Brain pericyte (primary cell): ENCODE measurements around the gene PALLD.

ENCODE experiments used
- DNase-seq: peaks from one replicate; pipeline ENCODE4 v3.0.0-alpha.2; 2012; ENCODE audit warnings: low read depth, low spot score

The PALLD gene

DNA sequence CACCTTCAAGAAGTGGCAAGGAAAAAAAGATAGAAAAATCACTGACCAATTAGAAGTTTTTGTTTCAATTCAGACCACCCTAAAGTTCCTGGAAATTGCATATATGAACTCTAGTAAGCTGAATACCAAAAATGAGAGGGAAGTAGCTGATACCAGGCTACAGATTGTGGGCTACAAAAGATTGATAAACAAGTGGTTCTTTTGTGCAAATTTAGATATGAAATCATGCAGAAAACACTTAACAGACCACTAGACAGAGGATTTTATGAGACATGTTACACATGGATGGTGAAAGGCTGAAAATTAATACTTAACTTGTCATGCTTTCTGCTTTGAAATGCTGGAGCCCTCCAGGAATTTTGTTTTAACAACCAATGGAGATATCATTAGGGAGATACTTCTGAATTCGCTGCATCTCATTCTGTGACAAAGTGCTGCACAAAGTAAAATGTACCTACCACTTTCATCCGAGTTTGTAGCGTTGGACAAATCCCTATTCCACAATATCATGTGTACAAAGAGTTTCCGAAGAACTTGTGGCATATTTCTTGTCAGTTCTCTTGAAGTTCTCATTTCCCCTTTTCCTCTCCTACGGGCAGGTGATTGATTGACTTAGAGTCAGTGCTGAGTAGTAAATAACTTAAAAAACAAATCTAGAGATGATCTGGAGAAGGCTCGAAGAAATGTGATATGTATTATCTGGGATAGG is 235.0 kb downstream of the PALLD start:
- no peak for DNase-seq

- no peak for DNase-seq
Measured at GRCh38 chr4:168732714-168733113, 235.9 kb downstream of the PALLD start.

DNA sequence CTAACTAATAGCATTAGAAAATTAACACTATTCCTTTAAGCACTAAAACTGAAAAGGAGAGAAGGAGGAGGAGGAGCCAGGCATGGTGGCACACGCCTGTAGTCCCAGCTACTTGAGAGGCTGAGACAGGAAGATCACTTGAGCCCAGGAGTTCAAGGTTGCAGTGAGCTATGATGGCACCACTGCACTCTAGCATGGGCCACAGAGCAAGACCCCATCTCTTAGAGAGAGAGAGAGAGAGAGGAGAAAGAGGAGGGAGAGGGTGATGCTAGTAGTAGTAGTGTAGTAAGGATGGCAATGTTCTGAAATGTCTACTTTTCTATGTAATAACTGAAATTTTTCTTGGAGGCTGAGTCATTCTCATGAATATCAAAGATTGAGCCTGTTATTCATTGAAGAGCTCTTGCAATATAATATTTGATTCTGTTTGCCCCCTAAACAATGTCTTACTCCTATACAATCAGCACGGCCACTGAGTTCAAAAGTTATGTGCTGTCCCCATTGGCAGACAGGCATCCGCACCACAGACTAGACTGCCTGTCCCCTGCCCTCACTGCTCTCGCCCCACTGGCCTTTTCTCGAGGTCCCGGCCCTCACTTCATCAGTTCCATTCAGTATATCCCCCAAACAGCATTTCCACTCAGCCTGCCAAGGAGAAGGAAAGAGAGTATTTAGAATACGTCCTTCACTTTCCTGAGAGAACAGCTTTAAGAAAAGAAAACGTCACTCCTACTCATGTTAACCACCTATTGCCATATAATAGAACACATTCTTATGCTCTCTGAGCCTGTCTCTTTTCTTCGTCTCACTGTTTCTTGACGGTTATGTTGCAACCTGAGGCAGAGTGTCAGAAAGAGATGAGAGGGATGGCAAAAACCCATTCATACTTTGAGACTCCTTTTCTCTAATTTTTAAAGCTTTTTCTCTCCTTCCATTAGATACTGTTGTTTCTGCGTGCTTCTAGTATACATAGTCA is 238.1 kb downstream of the PALLD start:
- DNase-seq = no peak

DNA sequence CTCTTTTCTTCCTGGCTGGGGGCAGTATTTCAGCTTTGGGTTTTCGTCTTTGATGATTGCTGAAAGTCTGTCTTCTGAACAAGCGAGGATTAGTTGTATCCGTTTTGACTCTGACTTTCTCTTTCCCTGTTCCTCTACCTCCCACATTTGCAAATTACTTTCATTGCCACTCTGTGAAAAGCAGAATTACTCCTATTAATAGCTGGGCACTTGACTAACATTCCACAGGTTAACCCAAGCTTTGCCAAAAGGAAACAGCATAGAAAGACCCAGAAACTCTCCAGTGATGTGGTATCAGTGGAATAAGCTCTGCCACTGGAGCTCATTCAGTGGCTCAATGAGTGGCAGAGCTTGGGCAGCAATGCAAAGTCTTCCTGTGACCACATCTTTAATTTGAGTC is 238.9 kb downstream of the PALLD start:
- no peak for DNase-seq

- DNase-seq = no peak
Measured at GRCh38 chr4:168736860-168737805, 240.3 kb downstream of the PALLD start.

DNA sequence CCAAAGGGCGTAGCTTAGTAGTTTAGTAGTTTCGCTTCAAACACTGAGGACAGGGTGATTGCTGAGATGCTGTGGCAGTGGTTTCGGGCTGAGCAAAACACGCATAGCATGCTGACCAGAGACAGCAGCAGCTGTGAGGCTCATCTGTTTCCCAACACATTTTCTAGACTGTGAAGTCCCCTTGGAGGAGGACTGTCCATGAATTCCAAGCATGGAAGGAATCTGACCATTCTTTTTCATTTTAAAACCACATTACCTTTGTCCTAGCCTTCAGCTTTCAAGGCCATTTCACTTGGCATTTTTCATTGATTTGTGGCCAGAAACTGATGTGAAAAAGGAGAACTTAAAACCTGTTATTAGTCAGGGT is 240.9 kb downstream of the PALLD start:
- DNase-seq = no peak

DNA sequence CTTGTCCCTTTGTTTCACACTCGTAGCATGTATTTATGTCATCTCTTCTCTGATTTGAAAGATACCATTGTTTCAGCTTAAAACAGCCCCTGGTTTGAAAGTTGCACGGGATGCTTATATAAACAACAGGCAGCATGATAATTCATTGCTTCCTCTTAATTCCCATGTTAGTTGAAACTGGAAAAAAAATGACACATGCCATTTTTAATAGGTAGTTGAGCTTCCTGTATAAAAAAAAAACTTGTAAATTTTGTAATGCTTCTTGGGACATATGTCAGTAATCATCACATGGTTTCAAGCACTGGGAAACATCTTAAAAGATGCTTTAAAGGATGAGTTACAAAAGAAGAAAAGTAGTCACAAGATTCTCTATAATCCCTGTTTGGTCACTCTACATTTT is 243.0 kb downstream of the PALLD start:
- no peak for DNase-seq

GRCh38 chr4:168740691-168741090 is 243.8 kb downstream of the PALLD start:
- DNase-seq = no peak

DNA sequence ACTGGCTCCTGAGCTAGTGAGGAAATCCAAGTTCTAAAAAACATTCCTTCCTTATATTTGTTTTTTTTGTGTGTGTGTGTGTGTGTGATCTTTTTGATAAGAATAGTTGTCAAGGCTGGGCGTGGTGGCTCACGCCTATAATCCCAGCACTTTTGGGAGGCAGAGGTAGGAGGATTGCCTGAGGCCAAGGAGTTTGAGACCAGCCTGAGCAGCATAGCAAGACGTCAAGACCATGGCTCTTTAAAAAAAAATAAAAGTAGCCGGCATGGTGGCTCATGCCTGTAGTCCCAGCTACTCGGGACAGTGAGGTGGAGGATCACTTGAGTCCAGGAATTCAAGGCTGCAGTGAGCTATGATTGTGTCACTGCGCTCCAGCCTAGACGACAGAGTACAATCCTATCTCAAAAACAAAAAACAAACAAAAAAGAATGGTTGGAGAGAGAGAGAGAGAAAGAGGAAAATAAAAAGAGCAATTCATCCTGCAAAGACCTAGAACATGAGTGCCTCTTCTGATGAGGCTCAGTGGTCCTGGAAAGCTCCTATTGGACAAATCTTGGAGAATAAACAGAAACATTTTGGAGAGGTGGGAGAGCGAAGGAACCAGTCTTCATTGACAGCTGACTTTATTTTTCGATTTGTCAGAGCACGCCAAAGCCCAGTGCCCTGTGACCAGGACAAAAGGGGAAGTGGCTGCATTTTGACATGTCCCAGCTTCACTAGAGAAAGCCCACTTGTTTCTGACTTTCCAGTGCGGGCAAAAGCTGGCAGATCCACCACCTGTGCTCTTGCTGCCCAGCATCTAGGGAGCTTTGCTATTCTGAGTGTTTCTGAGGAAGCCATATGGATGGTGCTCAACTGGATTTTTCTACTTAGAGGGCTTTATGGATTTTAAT is 244.7 kb downstream of the PALLD start:
- no peak for DNase-seq

- DNase-seq = no peak
Measured at GRCh38 chr4:168743131-168743530, 246.3 kb downstream of the PALLD start.

GRCh38 chr4:168743601-168744000 is 246.7 kb downstream of the PALLD start:
- DNase-seq = peak; percentile 61

DNA sequence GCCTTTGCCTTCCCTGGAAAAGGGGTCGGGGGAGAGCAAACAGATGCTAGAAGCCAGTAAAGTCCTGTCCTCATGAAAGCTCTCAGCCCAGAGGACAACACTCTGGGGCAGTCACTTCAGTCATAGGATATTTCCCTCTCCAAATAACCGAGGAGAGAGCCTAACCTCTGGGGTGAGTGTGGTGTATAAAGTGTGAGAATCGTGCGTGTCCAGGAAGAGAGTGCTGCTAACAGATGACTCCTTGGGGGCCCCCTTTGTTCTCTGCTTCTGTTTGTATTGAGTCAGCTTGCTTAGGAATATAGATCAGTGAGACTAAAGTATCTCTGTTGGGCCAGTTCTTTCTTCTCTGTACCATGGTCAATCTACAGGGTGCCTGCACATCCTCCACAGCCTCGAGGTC is 247.2 kb downstream of the PALLD start:
- peak; percentile 64 for DNase-seq

GRCh38 chr4:168748807-168749206 is 252.0 kb downstream of the PALLD start:
- no peak for DNase-seq

GRCh38 chr4:168751263-168752225 is 254.7 kb downstream of the PALLD start:
- no peak for DNase-seq

- no peak for DNase-seq
Measured at GRCh38 chr4:168755598-168756477, 259.0 kb downstream of the PALLD start.

DNA sequence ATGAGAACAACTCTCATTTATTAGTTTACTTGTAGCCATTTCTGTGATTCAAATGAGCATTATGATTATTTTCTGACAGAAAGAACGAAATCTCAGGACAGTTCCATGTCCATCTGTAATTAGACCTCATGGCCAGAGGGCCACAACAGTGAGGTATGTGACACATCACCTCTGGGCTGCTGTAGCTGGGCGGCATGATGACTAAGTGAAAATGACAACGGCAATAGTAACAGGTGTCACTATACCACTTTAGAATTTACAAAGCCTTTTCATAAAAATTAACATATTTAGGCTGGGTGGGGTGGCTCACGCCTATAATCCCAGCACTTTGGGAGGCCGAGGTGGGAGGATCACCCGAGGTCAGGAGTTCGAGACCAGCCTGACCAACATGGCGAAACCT is 260.6 kb downstream of the PALLD start:
- no peak for DNase-seq

DNA sequence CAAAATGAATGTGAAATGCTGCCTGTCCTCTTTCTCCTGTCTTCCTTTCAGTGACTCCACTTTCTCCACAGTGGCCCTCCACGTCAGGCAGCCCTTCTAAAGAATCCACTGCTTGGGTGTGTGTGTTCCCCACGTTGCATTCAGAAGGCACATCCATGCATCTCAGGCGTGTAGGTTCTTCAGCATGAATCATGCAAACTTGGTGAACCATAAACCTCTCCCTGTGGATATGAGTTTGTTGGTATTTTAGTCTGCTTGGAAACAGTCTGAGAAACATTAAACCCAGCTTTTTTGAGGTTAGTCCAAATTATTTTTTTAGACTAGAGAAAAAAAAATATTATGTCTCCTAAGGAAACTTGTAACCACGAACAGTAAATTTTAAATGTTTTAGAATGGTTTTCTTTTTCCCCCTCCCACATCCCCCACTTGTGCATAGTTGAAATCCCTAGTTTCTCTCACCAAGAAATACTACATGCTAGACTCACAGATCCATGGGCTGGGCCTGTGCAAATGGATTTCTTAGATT is 261.6 kb downstream of the PALLD start:
- DNase-seq = peak; percentile 57

DNA sequence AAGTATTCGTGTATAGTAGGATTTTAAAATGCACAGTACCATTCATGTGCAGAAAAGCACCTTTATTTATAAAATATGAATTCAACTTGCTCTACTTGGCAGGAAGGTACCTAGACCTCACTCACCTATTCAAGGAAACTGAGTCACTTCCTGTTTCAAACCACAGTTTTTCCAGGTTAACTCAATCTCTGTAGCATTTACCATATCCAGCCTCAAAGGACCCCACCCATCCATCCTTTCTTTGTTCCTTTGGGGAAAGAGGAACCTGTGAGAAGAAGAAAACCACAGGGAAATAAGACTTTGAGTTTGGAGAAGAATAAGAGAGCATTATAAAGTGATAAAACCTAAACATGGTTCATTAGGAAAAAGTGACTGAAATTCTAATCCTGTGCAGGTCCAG is 262.5 kb downstream of the PALLD start:
- no peak for DNase-seq
